A673 (cell line): ENCODE measurements around the gene AGA.

Experiments
- CTCF ChIP-seq: fragments of 300-800, 200-600 bp; sonication (generic); conservative IDR thresholded peaks from 2 replicates; pipeline ENCODE4 v1.5.1; 2017; ENCODE audit warnings: low read depth, mild to moderate bottlenecking, antibody characterized with exemption, low read length, moderate library complexity, mixed read lengths
- EZH2 ChIP-seq: fragments of 200-600 bp; sonication (generic); IDR thresholded peaks from 2 replicates; pipeline ENCODE4 v1.6.1; 2017; ENCODE audit warnings: borderline replicate concordance, low read depth, mild to moderate bottlenecking, mixed read lengths, antibody characterized with exemption, low read length; ENCODE audit not compliant: poor library complexity, severe bottlenecking

DNA sequence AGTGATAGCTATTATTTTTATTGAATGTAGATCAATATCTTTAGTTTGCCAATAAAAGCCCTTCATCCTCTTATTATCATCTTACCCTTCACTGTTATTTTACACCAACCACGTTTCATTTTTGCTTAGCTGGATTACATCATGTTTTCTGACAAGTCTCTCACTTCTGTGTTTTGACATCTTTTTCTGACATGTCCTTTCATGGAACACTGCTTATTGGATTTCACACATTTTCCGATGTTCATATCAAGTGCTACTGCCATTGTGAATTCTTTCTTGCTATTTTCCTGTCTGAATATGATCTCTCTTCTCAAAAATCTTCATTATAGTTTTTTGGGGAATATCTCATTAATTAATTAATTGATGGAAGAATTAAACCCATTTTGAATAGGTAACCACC, 48.5 kb upstream of the AGA start:
- TF ChIP-seq CTCF = no peak
- no peak for TF ChIP-seq EZH2
